ENCODE measurements around the gene CFAP157. TPM values are rescaled to one million over a fixed set of nuclear protein-coding genes. Genes with fewer than 3 reads are reported as not detected.

The CFAP157 gene
- total and polyA plus RNA-seq, 8 donors, result 0.35 to 12.6 (median 8.4) TPM

- DNase-seq (no peak), ATAC-seq (no peak)
- Histone ChIP-seq H3K4me1 (peaks cover 0 to 6% of the 10 kb centered on the region in 2 donors), H3K4me3 (no peak overlapping the region), H3K27me3 (no peaks in the 10 kb centered on the region), H3K36me3 (no peaks in the 10 kb centered on the region), H3K9me3 (no peaks in the 10 kb centered on the region), H3K27ac (no peak overlapping the region)
- TF ChIP-seq, protein P1, sequence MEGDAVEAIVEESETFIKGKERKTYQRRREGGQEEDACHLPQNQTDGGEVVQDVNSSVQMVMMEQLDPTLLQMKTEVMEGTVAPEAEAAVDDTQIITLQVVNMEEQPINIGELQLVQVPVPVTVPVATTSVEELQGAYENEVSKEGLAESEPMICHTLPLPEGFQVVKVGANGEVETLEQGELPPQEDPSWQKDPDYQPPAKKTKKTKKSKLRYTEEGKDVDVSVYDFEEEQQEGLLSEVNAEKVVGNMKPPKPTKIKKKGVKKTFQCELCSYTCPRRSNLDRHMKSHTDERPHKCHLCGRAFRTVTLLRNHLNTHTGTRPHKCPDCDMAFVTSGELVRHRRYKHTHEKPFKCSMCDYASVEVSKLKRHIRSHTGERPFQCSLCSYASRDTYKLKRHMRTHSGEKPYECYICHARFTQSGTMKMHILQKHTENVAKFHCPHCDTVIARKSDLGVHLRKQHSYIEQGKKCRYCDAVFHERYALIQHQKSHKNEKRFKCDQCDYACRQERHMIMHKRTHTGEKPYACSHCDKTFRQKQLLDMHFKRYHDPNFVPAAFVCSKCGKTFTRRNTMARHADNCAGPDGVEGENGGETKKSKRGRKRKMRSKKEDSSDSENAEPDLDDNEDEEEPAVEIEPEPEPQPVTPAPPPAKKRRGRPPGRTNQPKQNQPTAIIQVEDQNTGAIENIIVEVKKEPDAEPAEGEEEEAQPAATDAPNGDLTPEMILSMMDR (IDR thresholded peaks at IDR 0.05), result no peak
- intact Hi-C loops (cut with DNase I), result no loop called here
Observed at GRCh38 chr9:127697575-127697974, 9.2 kb upstream of the CFAP157 start.

- Histone ChIP-seq H3K36me3 (no peaks in the 10 kb centered on the region), H3K27me3 (no peaks in the 10 kb centered on the region), H3K27ac (peak overlapping the region in 1 of 2 donors; percentile 91), H3K9me3 (no peaks in the 10 kb centered on the region), H3K4me3 (no peak overlapping the region), H3K4me1 (peaks cover 0 to 6% of the 10 kb centered on the region in 2 donors)
- no peak for DNase-seq
- TF ChIP-seq, protein P1 (IDR thresholded peaks at IDR 0.05), result no peak
- ATAC-seq, result no peak
- intact Hi-C loops (cut with DNase I), result no loop called here
Observed at GRCh38 chr9:127698386-127698785, 8.4 kb upstream of the CFAP157 start.

- H3K27me3 ChIP-seq, result no peaks in the 10 kb centered on the region
- no peaks in the 10 kb centered on the region for H3K9me3 ChIP-seq
- TF ChIP-seq, protein P1 (IDR thresholded peaks at IDR 0.05), result peak in 1 of 2 donors; percentile 22
- peak; percentile 99 for ATAC-seq
- H3K27ac ChIP-seq, result peak overlapping the region; percentile 88 to 91
- peak overlapping the region; percentile 7 to 27 for H3K4me3 ChIP-seq
- peak; percentile 91 to 97 (median 97) for DNase-seq
- H3K4me1 ChIP-seq, result peaks cover 0 to 6% of the 10 kb centered on the region in 2 donors
- H3K36me3 ChIP-seq, result no peaks in the 10 kb centered on the region
- intact Hi-C loops (cut with DNase I), result no loop called here
Observed at GRCh38 chr9:127698985-127699670, 7.7 kb upstream of the CFAP157 start.

- DNase-seq, result no peak
- no peak overlapping the region for H3K4me3 ChIP-seq
- no peaks in the 10 kb centered on the region for H3K27me3 ChIP-seq
- no peak for ATAC-seq
- TF ChIP-seq, protein P1 (IDR thresholded peaks at IDR 0.05), result no peak
- no peaks in the 10 kb centered on the region for H3K36me3 ChIP-seq
- H3K9me3 ChIP-seq, result no peaks in the 10 kb centered on the region
- H3K4me1 ChIP-seq, result peaks cover 0 to 6% of the 10 kb centered on the region in 2 donors
- intact Hi-C loops (cut with DNase I), result no loop called here
- H3K27ac ChIP-seq, result peak overlapping the region in 1 of 2 donors; percentile 91
Observed at GRCh38 chr9:127700140-127700539, 6.6 kb upstream of the CFAP157 start.

DNA sequence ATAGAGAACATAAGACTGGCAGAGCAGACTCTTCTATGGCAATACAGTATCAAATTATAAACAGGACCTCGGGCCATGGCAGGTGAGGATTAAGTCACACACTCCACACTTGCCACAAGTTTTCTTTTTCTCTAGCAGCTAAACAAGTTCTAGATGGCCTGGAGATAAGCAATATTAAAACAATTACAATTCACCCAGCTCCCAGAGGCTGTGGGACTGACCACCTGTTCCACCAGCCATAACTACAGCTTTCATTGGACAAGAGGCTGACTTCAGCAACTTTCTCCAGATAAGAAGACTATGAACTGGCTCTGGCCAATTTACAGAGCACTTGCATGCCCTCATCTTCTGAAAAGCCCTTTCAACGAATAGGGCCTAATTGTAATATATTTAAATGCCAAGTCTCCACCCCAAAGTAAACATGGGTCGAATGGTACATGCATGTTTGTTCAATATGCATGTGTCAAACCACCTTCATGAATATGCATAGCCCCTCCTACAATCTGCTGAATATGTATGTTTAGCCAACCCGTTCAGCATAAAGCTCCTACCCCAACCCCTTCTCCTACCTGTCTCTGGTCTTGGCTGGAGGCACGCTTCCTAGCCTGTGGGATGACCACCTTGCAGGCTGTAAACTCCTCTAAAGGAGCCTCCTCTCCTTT lies 6.1 kb upstream of the CFAP157 start:
- intact Hi-C loops (cut with DNase I), result no loop called here
- H3K9me3 ChIP-seq, result no peaks in the 10 kb centered on the region
- H3K4me1 ChIP-seq, result peaks cover 0 to 6% of the 10 kb centered on the region in 2 donors
- H3K36me3 ChIP-seq, result no peaks in the 10 kb centered on the region
- DNase-seq (no peak), ATAC-seq (no peak)
- no peak overlapping the region for H3K27ac ChIP-seq
- TF ChIP-seq, protein P1 (IDR thresholded peaks at IDR 0.05), result no peak
- no peaks in the 10 kb centered on the region for H3K27me3 ChIP-seq
- H3K4me3 ChIP-seq, result no peak overlapping the region

All from left lung (tissue), 10 donors.